GM08714 (cell line): ENCODE measurements around the gene KLHDC10.
"Not testable (repeated sequence)": the region's sequence is repeated elsewhere in the genome, so short reads cannot be mapped to it uniquely, and the experiment has no call there.

Experiments
- H3K4me3 ChIP-seq: fragments of 200-500 bp; sonication (Bioruptor generic); 2 replicates; pipeline ENCODE4 v1.5.1; 2014; ENCODE audit warnings: mild to moderate bottlenecking, low read length, inconsistent platforms
- ZNF274 ChIP-seq: IDR thresholded peaks from 2 replicates; pipeline ENCODE4 v1.6.1; 2012; ENCODE audit warnings: mild to moderate bottlenecking, low read depth, low read length

The KLHDC10 gene

GRCh38 chr7:130174237-130174959 lies 104.1 kb downstream of the KLHDC10 start:
- TF ChIP-seq ZNF274 = no peak

GRCh38 chr7:130178251-130178650 lies 107.9 kb downstream of the KLHDC10 start:
- no peak for TF ChIP-seq ZNF274
- no peak overlapping the region for H3K4me3 ChIP-seq

More at GRCh38 chr7:130174237-130174959, 104.1 kb downstream of the KLHDC10 start:
- H3K4me3 ChIP-seq = no peak overlapping the region

GRCh38 chr7:130179631-130180030 lies 109.3 kb downstream of the KLHDC10 start:
- TF ChIP-seq ZNF274 = no peak
- no peak overlapping the region for H3K4me3 ChIP-seq

DNA sequence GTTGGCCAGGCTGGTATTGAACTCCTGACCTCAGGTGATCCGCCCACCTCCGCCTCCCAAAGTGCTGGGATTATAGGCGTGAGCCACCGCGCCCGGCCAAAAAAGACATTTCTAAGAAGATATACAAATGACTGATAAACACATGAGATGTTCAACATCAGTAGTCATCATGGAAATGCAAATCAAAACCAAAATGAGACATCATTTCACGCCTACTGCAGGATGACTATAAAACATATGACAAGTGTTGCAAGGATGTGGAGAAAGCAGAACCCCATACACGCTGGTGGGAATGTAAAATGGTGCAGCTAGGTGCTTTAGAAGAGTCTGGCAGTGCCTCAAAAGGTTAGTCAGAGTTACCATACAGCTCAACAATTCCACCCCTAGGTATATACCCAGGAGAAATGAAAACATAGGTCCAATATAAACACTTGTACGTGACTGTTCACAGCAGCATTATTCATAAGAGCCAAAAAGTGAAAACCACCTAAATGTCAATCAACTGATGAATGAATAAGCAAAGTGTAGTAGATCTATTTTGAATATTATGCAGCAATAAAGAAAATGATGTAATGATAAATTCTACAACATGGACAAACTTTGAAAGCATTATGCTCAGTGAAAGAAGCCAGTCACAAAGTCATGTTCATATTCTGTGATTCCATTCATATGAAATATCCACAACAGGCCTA lies 110.4 kb downstream of the KLHDC10 start:
- TF ChIP-seq ZNF274 = no peak
- no peak overlapping the region for H3K4me3 ChIP-seq

DNA sequence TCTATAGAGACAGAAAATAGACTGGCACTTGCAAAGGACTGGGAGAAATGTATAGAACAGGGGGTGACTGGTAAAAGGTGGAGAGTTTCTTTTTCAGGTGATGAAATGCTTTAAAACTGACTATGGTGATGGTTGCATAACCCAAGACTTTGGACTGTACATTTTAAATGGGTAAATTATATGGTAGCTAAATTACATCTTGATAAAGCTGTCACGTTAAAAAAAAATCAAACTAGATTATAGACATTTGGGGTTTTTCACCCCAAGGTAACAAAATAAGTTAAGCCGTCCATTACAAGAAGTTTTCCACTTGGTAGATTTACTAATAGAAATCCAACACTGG lies 110.9 kb downstream of the KLHDC10 start:
- H3K4me3 ChIP-seq = no peak overlapping the region
- no peak for TF ChIP-seq ZNF274

- no peak overlapping the region for H3K4me3 ChIP-seq
- no peak for TF ChIP-seq ZNF274
Observed at GRCh38 chr7:130182990-130183389, 112.7 kb downstream of the KLHDC10 start.

DNA sequence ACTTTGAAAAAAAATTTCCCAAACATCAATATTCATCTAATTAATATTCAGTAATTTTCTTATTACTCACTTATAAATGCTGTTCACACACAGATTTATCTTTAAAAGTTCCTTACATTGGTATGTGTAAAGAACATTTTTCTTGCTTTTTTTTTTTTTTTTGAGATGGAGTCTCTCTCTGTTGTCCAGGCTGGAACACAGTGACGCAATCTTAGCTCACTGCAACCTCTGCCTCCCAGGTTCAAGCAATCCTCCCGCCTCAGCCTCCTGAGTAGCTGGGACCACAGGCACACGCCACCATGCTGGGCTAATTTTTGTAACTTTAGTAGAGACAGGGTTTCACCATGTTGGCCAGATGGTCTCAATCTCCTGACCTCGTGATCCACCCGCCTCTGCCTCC lies 114.0 kb downstream of the KLHDC10 start:
- not testable (repeated sequence) for H3K4me3 ChIP-seq
